ENCODE measurements around the gene OOSP2.
"Not testable (repeated sequence)": the region's sequence is repeated elsewhere in the genome, so short reads cannot be mapped to it uniquely, and the experiment has no call there.

OOSP2 gene

GRCh38 chr11:60069450-60069849, 29.2 kb downstream of the OOSP2 start:
- H3K36me3 ChIP-seq = no peaks in the 10 kb centered on the region
- DNase-seq = no peak
- H3K4me1 ChIP-seq = no peaks in the 10 kb centered on the region
- TF ChIP-seq CTCF (IDR thresholded peaks at IDR 0.05) = no peak
- no peaks in the 10 kb centered on the region for H3K27me3 ChIP-seq
- no peak overlapping the region for H3K4me3 ChIP-seq
- intact Hi-C loops (cut with DNase I; ENCODE audit: low total_unique reads) = no loop called here
- no peaks in the 10 kb centered on the region for H3K9me3 ChIP-seq
- H3K27ac ChIP-seq = no peak overlapping the region

- DNase-seq; H3K27ac ChIP-seq; H3K4me1 ChIP-seq; H3K27me3 ChIP-seq; intact Hi-C loops (cut with DNase I; ENCODE audit: low total_unique reads); H3K4me3 ChIP-seq; H3K9me3 ChIP-seq; H3K36me3 ChIP-seq: not testable (repeated sequence)
These were observed 31.4 kb downstream of the OOSP2 start for GRCh38 chr11:60071644-60072043.

GRCh38 chr11:60077216-60077817, 37.1 kb downstream of the OOSP2 start:
- Histone ChIP-seq H3K27me3 (no peaks in the 10 kb centered on the region), H3K4me3 (no peak overlapping the region), H3K36me3 (no peaks in the 10 kb centered on the region), H3K9me3 (peaks cover 0 to 10% (median 0%) of the 10 kb centered on the region in 3 donors), H3K27ac (no peak overlapping the region), H3K4me1 (no peaks in the 10 kb centered on the region)
- DNase-seq = no peak
- TF ChIP-seq CTCF (IDR thresholded peaks at IDR 0.05) = no peak
- intact Hi-C loops (cut with DNase I; ENCODE audit: low total_unique reads) = no loop called here

GRCh38 chr11:60077981-60078380, 37.8 kb downstream of the OOSP2 start:
- H3K27me3 ChIP-seq = no peaks in the 10 kb centered on the region
- peaks cover 0 to 10% (median 0%) of the 10 kb centered on the region in 3 donors for H3K9me3 ChIP-seq
- H3K4me1 ChIP-seq = no peaks in the 10 kb centered on the region

GRCh38 chr11:60078745-60079144, 38.5 kb downstream of the OOSP2 start:
- no peak overlapping the region for H3K4me3 ChIP-seq
- no peaks in the 10 kb centered on the region for H3K4me1 ChIP-seq
- intact Hi-C loops (cut with DNase I; ENCODE audit: low total_unique reads) = no loop called here
- DNase-seq = no peak
- no peak overlapping the region for H3K27ac ChIP-seq
- no peaks in the 10 kb centered on the region for H3K27me3 ChIP-seq
- peaks cover 0 to 10% (median 0%) of the 10 kb centered on the region in 3 donors for H3K9me3 ChIP-seq
- H3K36me3 ChIP-seq = no peaks in the 10 kb centered on the region
- no peak for TF ChIP-seq CTCF (IDR thresholded peaks at IDR 0.05)

More at GRCh38 chr11:60077981-60078380, 37.8 kb downstream of the OOSP2 start:
- TF ChIP-seq CTCF (IDR thresholded peaks at IDR 0.05) = no peak
- Histone ChIP-seq H3K36me3 (no peaks in the 10 kb centered on the region), H3K27ac (no peak overlapping the region), H3K4me3 (no peak overlapping the region)
- intact Hi-C loops (cut with DNase I; ENCODE audit: low total_unique reads) = no loop called here
- no peak for DNase-seq

- H3K27me3 ChIP-seq = no peaks in the 10 kb centered on the region
- intact Hi-C loops (cut with DNase I; ENCODE audit: low total_unique reads) = no loop called here
- no peak for DNase-seq
- H3K36me3 ChIP-seq = no peaks in the 10 kb centered on the region
- peaks cover 0 to 10% (median 0%) of the 10 kb centered on the region in 3 donors for H3K9me3 ChIP-seq
- no peak overlapping the region for H3K4me3 ChIP-seq
- H3K4me1 ChIP-seq = no peaks in the 10 kb centered on the region
- no peak for TF ChIP-seq CTCF (IDR thresholded peaks at IDR 0.05)
- no peak overlapping the region for H3K27ac ChIP-seq
These were observed 40.3 kb downstream of the OOSP2 start for GRCh38 chr11:60080535-60080934.

All from tibial artery (tissue), 4 donors.